Left forelimb (tissue), 1 donor: Measurements from ENCODE around the gene OPN1LW.
"Not testable (repeated sequence)": the region's sequence is repeated elsewhere in the genome, so short reads cannot be mapped to it uniquely, and the experiment has no call there.

Source experiments
- DNase-seq: peaks from one replicate; pipeline ENCODE4 v3.0.0-alpha.2; 2018; ENCODE audit warnings: low spot score

OPN1LW gene

GRCh38 chrX:154144010-154144409, at the start of gene OPN1LW:
OPN1LW (plus strand) TSS chrX:154144243; CDS start chrX:154144284, 41 bp downstream.
- DNase-seq = not testable (repeated sequence)

GRCh38 chrX:154094833-154095232, 49.2 kb upstream of the OPN1LW start:
- DNase-seq = no peak

- DNase-seq = no peak
These were observed 47.7 kb upstream of the OPN1LW start for GRCh38 chrX:154096140-154097002.

DNA sequence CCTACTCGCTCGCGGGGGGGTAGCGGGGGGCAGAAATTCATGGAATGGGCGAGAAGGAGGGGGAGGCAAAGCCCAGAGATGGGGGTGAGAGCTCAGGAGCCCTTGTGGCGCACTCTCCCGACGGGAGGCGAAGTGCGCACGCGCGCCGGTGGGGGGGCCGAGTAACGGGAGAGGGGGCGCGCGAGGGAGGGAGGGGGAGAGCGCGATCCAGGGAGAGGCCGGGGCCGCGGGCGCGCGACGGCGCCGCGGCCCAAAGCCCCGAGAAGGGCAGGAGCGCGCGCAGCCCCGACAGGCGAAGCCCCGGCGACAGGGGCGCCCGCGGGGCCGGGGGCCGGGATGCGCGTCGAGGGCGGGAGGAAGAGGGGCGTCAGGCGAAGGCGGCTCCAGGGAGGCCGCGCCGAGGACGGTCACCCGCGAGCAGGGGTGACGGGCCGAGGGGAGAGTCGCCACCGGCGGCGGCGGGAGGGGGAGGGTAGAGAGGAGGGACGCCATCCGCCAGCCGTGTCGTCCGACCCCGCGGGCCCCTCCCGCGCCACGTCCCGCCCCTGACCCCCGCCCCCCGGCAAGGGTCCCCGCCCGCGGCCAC, 46.9 kb upstream of the OPN1LW start:
- peak; percentile 76 for DNase-seq

- peak; percentile 93 for DNase-seq
These were observed 46.2 kb upstream of the OPN1LW start, which contains the start of gene MECP2 for GRCh38 chrX:154097589-154098541. MECP2 (minus strand) TSS chrX:154097717.

- DNase-seq = no peak
These were observed 45.5 kb upstream of the OPN1LW start for GRCh38 chrX:154098551-154098950.

DNA sequence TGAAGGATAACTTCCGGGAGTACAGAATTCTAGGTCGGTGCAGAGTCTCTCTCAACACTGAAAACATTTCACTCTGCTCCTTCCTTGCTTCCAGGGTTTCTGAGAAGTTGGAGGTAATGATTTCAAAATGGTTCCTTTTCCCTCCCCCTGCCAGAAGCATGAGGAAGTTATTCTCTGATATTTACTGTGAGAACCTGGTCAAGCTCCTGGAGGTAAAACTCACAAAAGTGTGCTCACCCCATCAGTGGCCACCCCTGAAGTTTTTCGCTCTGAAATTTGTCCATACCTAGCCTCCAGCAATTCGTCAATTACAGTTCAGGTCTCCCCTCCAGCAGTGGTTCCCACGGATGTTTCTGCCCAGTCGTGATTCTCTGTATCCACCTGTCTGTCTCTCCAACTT, 30.3 kb upstream of the OPN1LW start:
- no peak for DNase-seq

DNA sequence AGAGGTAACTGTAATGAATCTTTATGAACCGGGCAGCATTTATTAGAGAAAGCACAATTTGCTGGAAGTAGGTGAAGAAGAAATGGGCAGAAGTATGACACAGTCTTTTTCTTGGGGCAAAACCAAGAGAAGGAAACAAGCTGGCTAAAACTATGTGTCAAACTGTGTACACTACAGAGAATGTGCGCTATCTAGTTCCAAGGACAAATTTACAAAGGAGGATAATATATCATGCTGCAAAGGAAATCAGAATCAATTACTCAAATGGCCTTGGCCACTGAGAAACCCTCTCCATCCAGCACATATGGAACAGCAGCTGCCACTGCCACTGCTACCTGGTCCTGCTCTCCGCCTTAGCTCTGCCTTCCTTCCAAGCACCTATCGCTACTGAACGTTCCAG, 29.4 kb upstream of the OPN1LW start:
- no peak for DNase-seq

DNA sequence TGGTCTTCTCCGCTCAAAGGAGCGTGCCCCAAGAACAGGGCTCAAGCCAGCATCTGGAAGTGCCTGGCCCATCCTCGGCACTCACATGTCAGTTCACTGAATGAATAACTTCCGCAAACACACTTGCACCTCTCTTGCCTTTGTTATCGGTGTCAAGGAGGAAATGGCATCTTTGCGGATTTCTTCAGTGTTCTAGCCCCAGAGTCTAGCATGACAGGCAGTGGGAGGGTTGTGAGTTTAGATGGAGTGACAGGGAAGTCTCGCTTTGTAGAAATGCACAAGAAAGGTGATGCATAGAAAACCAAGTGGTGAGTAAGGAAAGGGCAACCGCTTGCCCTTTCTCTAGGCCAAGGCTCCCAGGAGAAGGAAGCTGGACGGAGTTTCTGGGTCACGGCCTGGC, 29.0 kb upstream of the OPN1LW start:
- DNase-seq = no peak

DNA sequence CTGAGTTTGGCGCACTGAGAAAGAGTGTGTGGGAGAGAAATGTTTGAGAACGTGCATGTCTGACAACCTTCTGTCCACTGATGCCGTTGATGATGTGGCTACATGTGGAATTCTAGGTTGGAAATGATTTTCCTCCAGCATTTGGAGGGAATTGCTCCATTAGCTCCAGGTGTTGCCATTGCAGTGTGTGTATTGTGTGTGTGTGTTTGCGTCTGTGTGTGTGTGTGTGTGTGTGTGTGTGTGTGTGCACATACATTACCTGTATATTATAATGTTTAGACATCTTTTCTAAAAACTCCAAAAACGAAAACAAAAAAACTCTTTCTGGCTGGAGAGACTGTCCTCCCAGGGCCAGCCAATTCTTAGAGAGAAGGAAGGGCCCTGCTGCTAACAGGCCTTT, 28.3 kb upstream of the OPN1LW start:
- no peak for DNase-seq

- DNase-seq = no peak
These were observed 27.4 kb upstream of the OPN1LW start for GRCh38 chrX:154116426-154117211.

GRCh38 chrX:154117566-154117965, 26.5 kb upstream of the OPN1LW start:
- no peak for DNase-seq

GRCh38 chrX:154120567-154120966, 23.5 kb upstream of the OPN1LW start:
- no peak for DNase-seq

DNA sequence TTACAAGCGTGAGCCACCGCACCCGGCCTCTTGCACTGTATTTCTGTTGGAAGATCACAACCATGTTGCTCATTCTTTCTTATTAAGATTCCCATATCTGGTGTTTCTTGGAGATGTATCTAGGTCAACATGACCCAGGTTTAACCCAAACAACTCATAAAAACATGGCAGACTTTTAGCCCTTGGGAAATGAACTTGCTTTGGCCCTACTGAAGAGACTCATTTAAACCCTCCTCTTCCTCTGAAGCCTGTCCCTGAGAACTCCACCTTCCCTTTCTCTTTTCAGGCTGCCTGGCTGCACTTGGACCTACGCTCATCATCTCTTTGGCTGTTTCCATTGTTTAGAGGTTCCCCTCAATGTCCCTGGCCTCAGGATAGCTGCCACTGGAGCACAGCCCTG, 22.8 kb upstream of the OPN1LW start:
- DNase-seq = no peak

DNA sequence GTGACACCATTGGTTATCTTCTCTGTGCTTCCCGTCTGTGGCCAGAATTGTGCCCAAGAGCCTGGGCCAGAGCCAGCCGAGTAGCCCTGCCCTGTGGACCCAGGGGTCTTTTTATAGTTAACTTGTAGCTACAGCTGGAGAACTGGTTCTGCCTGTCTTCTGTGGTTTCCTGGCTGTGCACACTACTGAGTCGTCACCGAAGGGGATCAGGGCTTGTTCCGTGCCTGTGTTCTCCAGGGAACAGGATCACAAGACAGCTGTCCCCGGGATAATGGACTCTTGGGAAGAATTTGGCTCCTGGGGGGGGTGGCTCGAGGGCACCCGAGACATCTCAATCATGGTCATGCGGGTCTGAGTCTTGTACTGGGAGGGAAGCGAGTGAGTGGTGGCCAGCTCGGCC, 22.1 kb upstream of the OPN1LW start:
- no peak for DNase-seq

GRCh38 chrX:154123241-154124219, 20.5 kb upstream of the OPN1LW start:
- DNase-seq = no peak

DNA sequence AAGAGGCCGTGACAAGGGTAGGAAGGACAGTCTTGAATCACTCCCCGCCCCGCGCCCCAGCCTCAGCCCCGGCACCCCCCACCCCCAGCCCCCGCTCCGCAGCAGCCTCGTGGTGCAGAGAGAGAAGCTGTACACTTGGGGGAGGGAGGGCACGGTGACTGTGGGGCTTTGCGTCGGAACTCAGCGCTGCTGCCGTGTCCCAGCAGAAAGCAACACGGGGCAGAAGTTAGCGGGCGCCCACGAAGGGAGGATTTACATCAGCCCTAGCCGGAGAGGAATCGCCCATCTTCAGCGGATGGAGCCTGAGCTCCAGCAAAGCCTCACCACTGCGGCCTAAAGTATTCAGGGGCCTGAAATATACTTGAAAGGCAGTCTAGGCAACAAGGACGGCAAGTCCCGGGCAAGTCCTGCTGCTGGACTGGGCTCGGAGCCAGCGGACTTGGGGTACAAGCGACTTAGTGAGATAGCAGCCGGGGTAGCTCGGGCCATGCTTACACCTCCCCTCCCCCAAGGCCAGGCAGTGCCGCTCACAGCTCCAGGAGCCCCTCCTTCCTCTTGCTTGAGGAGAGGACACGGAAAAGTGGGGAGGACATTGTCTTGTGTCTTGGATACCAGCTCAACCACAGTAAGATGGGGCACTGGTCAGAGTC, 18.5 kb upstream of the OPN1LW start:
- DNase-seq = no peak

GRCh38 chrX:154126101-154126500, 17.9 kb upstream of the OPN1LW start:
- DNase-seq = no peak

GRCh38 chrX:154131955-154132354, 12.1 kb upstream of the OPN1LW start:
- DNase-seq = no peak

- no peak for DNase-seq
These were observed 11.7 kb upstream of the OPN1LW start for GRCh38 chrX:154132366-154132765.
